GM23248 (cell line): ENCODE measurements around the gene THOC1. TPM values are rescaled to one million over a fixed set of nuclear protein-coding genes. Genes with fewer than 3 reads are reported as not detected.

Experiments
- DNase-seq: peaks from one replicate; pipeline ENCODE4 v3.0.0-alpha.2; 2015
- H2AFZ ChIP-seq: fragments of 200-600 bp; sonication (generic); 2 replicates; pipeline ENCODE4 v1.6.1; 2016; ENCODE audit warnings: antibody characterized with exemption
- H3F3A ChIP-seq: fragments of 200-600 bp; sonication (generic); 2 replicates; pipeline ENCODE4 v1.6.1; 2016; ENCODE audit warnings: mild to moderate bottlenecking, antibody characterized with exemption, mixed run types; ENCODE audit not compliant: insufficient read depth
- H3K27ac ChIP-seq: fragments of 200-600 bp; sonication (generic); 2 replicates; pipeline ENCODE4 v1.5.1; 2016; ENCODE audit warnings: mild to moderate bottlenecking
- H3K27me3 ChIP-seq: fragments of 200-600 bp; sonication (generic); replicated peaks from 2 replicates; pipeline ENCODE4 v1.6.1; 2016; ENCODE audit warnings: mild to moderate bottlenecking; ENCODE audit not compliant: insufficient read depth
- H3K36me3 ChIP-seq: fragments of 200-600 bp; sonication (generic); 2 replicates; pipeline ENCODE4 v1.6.1; 2016; ENCODE audit warnings: low read depth, mild to moderate bottlenecking
- H3K4me1 ChIP-seq: fragments of 200-600 bp; sonication (generic); 2 replicates; pipeline ENCODE4 v1.6.1; 2016; ENCODE audit warnings: mild to moderate bottlenecking; ENCODE audit not compliant: insufficient read depth
- H3K4me2 ChIP-seq: fragments of 200-600 bp; sonication (generic); one replicate; pipeline ENCODE4 v1.6.1; 2016; ENCODE audit warnings: mild to moderate bottlenecking; ENCODE audit not compliant: unreplicated experiment
- H3K4me3 ChIP-seq: fragments of 200-600 bp; sonication (generic); 2 replicates; pipeline ENCODE4 v1.5.1; 2016; ENCODE audit warnings: mild to moderate bottlenecking
- H3K79me2 ChIP-seq: fragments of 200-600 bp; sonication (generic); 2 replicates; pipeline ENCODE4 v1.6.1; 2016; ENCODE audit warnings: mild to moderate bottlenecking; ENCODE audit not compliant: insufficient read depth
- H3K9ac ChIP-seq: fragments of 200-600 bp; sonication (generic); 2 replicates; pipeline ENCODE4 v1.6.1; 2016; ENCODE audit warnings: mild to moderate bottlenecking
- H3K9me2 ChIP-seq: fragments of 200-600 bp; sonication (generic); 2 replicates; pipeline ENCODE4 v1.6.1; 2016; ENCODE audit warnings: mixed run types, mild to moderate bottlenecking, moderate library complexity; ENCODE audit not compliant: insufficient read depth
- H3K9me3 ChIP-seq: fragments of 200-600 bp; sonication (generic); one replicate; pipeline ENCODE4 v1.6.1; 2017; ENCODE audit warnings: low read depth
- H4K20me1 ChIP-seq: fragments of 200-600 bp; sonication (generic); 2 replicates; pipeline ENCODE4 v1.6.0; 2016; ENCODE audit not compliant: insufficient read depth
- EZH2 ChIP-seq: fragments of 200-600 bp; sonication (generic); IDR thresholded peaks from 2 replicates; pipeline ENCODE4 v1.6.1; 2018; ENCODE audit warnings: antibody characterized with exemption, mild to moderate bottlenecking; ENCODE audit not compliant: insufficient read depth, poor library complexity, severe bottlenecking
- EZH2phosphoT487 ChIP-seq: fragments of 200-600 bp; sonication (generic); IDR thresholded peaks from 2 replicates; pipeline ENCODE4 v1.6.1; 2018; ENCODE audit warnings: antibody characterized with exemption, moderate library complexity, mild to moderate bottlenecking, low read depth; ENCODE audit not compliant: insufficient read depth
- WGBS, 2 experiments: methylation state at CpG; one replicate each; pipeline ENCODE4 v1.1.6; 2015 to 2017; ENCODE audit warnings: low lambda C conversion rate in 2 of 2, low coverage in 1 of 2; ENCODE audit errors: missing lambda C conversion rate in 2 of 2; 5-methylcytosine and 5-hydroxymethylcytosine counted together
- in situ Hi-C: fragments of 300-500 bp; cut with MboI; formaldehyde crosslinking; loops from 2 replicates; pipeline ENCODE4 v1.15.0; 2020
- polyA plus RNA-seq: library from polyadenylated mRNA; unstranded; fragments of >200 nt; fragmentation: Nextera tagmentation; extraction: Ambion mirVana; gene quantifications from 2 replicates; pipeline ENCODE4 v1.2.1, GENCODE V29; 2016
- total RNA-seq: library from RNA; depleted of rRNA; stranded (reverse); fragments of >200 nt; shearing (Covaris generic); gene quantifications from 2 replicates; pipeline ENCODE4 v1.2.3, GENCODE V29; 2014

The THOC1 gene
- total and polyA plus RNA-seq, 2 experiments from 2014 or later, result 23.2 to 28.3 TPM

GRCh38 chr18:199768-200167, 68.1 kb downstream of the THOC1 start:
- 0 out of 2 replicates have a peak, but pooled peaks cover 6% of the 10 kb centered on the region for H3K4me1 ChIP-seq
- no peaks in the 10 kb centered on the region for H3K9me3 ChIP-seq
- no peak overlapping the region for H3K9ac ChIP-seq
- no peaks in the 10 kb centered on the region for H3K9me2 ChIP-seq
- H2AFZ ChIP-seq, result no peak overlapping the region
- H4K20me1 ChIP-seq, result no peaks in the 10 kb centered on the region
- H3K4me3 ChIP-seq, result no peak overlapping the region
- H3K27ac ChIP-seq, result no peak overlapping the region
- TF ChIP-seq EZH2 (no peak), EZH2phosphoT487 (no peak)
- no peak for DNase-seq
- no peak overlapping the region for H3K4me2 ChIP-seq
- peaks cover 33% of the 10 kb centered on the region for H3K79me2 ChIP-seq
- in situ Hi-C loops, result no loop called here
- no peaks in the 10 kb centered on the region for H3F3A ChIP-seq
- H3K27me3 ChIP-seq, result no peaks in the 10 kb centered on the region
- H3K36me3 ChIP-seq, result peaks cover 50% of the 10 kb centered on the region
- 96 to 98% methylated on average over 2 of the region's 2 CpGs for WGBS, 2 experiments

GRCh38 chr18:199214-199613, 68.6 kb downstream of the THOC1 start:
- no peak overlapping the region for H3K9ac ChIP-seq
- H3K79me2 ChIP-seq, result peaks cover 39% of the 10 kb centered on the region
- in situ Hi-C loops, result no loop called here
- no peak overlapping the region for H3K27ac ChIP-seq
- no peaks in the 10 kb centered on the region for H4K20me1 ChIP-seq
- TF ChIP-seq EZH2 (no peak), EZH2phosphoT487 (no peak)
- no peak for DNase-seq
- no peaks in the 10 kb centered on the region for H3K27me3 ChIP-seq
- no peaks in the 10 kb centered on the region for H3K9me3 ChIP-seq
- peaks cover 46% of the 10 kb centered on the region for H3K36me3 ChIP-seq
- no peaks in the 10 kb centered on the region for H3K9me2 ChIP-seq
- no peak overlapping the region for H3K4me2 ChIP-seq
- 95 to 98% methylated on average over 3 of the region's 3 CpGs for WGBS, 2 experiments
- no peak overlapping the region for H2AFZ ChIP-seq
- no peak overlapping the region for H3K4me3 ChIP-seq
- no peaks in the 10 kb centered on the region for H3F3A ChIP-seq
- 0 out of 2 replicates have a peak, but pooled peaks cover 6% of the 10 kb centered on the region for H3K4me1 ChIP-seq

- TF ChIP-seq EZH2 (no peak), EZH2phosphoT487 (no peak)
- Histone ChIP-seq H3K4me1 (0 out of 2 replicates have a peak, but pooled peaks cover 13% of the 10 kb centered on the region), H3K79me2 (peaks cover 62% of the 10 kb centered on the region), H3K4me2 (no peak overlapping the region), H3F3A (peaks cover 7% of the 10 kb centered on the region; the same call in 1 of the 2 replicates), H3K9ac (no peak overlapping the region), H3K4me3 (no peak overlapping the region), H3K27me3 (no peaks in the 10 kb centered on the region), H3K9me2 (no peaks in the 10 kb centered on the region), H3K36me3 (peaks cover 29% of the 10 kb centered on the region), H2AFZ (no peak overlapping the region), H4K20me1 (no peaks in the 10 kb centered on the region), H3K27ac (no peak overlapping the region), H3K9me3 (no peaks in the 10 kb centered on the region)
- 100% methylated on average over 1 of the region's 1 CpG for WGBS, 2 experiments
- no peak for DNase-seq
- in situ Hi-C loops, result no loop called here
Measured at GRCh38 chr18:195651-196050, 72.2 kb downstream of the THOC1 start.

DNA sequence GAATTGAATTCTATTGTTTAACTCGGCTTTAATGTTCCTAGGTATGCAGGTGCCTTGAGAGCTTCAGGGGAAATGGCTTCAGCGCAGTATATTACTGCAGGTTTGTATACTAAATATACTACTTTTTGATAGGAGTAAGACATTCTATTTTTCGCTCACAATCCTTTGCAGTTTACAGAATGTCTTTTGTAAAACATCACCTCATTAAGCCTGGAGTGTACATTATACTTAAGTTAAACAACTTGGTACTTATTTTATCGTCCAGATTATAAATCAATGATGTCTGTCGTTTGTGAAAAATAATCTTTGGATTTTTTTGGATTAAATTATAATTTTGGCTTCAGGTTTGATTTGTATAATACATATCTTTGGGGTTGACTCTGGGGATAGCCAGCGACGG, 75.0 kb downstream of the THOC1 start:
- Histone ChIP-seq H3K27ac (no peak overlapping the region), H3K4me3 (no peak overlapping the region), H3K36me3 (peaks cover 8% of the 10 kb centered on the region), H4K20me1 (no peaks in the 10 kb centered on the region), H3K4me2 (no peak overlapping the region), H2AFZ (no peak overlapping the region), H3K4me1 (0 out of 2 replicates have a peak, but pooled peaks cover 7% of the 10 kb centered on the region), H3K9me3 (no peaks in the 10 kb centered on the region), H3K79me2 (peaks cover 86% of the 10 kb centered on the region), H3K9me2 (no peaks in the 10 kb centered on the region), H3K27me3 (no peaks in the 10 kb centered on the region), H3F3A (peaks cover 7% of the 10 kb centered on the region; the same call in 1 of the 2 replicates), H3K9ac (no peak overlapping the region)
- TF ChIP-seq EZH2 (no peak), EZH2phosphoT487 (no peak)
- in situ Hi-C loops, result no loop called here
- WGBS, 2 experiments, result 87 to 89% methylated on average over 7 of the region's 7 CpGs
- DNase-seq, result no peak
